AG09309 (cell line): Measurements from ENCODE around the gene GPRC5A.

Experiments
- DNase-seq: peaks from one replicate; pipeline ENCODE4 v3.0.0-alpha.2; 2010; ENCODE audit warnings: low read depth
- H3K4me3 ChIP-seq: 2 replicates; pipeline ENCODE4 v1.5.1; 2011; ENCODE audit warnings: mild to moderate bottlenecking, low read depth, low read length, moderate library complexity; ENCODE audit not compliant: control insufficient read depth
- TF ChIP-seq, protein P1 (sequence below): IDR thresholded peaks from 2 replicates; pipeline ENCODE4 v1.5.1; 2011; ENCODE audit warnings: mild to moderate bottlenecking, low read depth, low read length, inconsistent platforms; ENCODE audit not compliant: insufficient read depth, control insufficient read depth; ENCODE audit errors: missing control alignments

The GPRC5A gene

DNA sequence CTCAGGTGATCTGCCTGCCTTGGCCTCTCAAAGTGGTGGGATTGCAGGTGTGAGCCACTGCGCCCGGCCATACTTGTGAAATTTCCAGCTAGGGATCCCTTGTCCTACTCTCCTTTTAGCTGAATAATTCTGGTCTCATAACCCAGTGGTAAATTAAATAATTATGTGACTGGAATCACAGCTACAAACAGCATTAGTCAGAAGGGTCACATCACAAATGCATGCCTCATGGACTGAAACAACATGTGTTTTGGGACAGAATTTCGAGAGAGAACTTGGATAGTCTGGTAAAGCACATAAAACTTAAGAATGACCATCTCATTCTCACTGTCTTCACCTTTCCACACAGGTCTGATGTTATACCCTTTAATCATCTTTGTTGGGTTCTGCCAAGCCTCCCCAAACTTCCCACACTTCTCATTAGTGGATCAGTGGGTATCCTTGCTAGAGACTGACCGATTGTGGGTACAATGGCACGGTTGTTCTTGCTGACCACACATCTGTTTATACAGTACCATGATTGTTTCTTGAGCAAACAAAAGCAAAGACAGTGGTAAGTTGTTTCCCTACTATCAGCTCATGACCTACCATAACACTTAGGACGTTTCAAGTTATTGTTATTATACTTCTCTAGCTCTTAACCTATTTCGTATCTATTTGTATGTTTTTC is 55.5 kb downstream of the GPRC5A start:
- H3K4me3 ChIP-seq = no peak overlapping the region
- TF ChIP-seq, protein P1, sequence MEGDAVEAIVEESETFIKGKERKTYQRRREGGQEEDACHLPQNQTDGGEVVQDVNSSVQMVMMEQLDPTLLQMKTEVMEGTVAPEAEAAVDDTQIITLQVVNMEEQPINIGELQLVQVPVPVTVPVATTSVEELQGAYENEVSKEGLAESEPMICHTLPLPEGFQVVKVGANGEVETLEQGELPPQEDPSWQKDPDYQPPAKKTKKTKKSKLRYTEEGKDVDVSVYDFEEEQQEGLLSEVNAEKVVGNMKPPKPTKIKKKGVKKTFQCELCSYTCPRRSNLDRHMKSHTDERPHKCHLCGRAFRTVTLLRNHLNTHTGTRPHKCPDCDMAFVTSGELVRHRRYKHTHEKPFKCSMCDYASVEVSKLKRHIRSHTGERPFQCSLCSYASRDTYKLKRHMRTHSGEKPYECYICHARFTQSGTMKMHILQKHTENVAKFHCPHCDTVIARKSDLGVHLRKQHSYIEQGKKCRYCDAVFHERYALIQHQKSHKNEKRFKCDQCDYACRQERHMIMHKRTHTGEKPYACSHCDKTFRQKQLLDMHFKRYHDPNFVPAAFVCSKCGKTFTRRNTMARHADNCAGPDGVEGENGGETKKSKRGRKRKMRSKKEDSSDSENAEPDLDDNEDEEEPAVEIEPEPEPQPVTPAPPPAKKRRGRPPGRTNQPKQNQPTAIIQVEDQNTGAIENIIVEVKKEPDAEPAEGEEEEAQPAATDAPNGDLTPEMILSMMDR = no peak

DNA sequence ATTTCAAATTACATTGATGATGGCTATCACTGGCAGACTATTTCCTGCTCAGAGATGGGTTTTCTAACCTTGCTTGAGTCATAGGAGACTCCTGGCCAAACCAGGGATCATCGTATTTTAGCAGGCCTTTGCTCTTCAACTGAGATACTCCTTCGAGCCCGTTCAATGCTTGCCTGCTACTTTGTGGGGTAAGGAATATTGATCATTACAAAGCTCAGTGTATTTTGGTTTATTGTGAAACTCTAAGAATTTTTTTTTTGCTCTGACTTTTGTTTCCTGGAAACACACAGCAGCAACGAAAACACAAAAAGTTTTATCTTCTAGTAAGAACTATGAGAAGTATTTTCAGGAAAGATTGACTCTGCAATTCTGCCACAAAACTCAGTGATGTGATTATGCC is 56.5 kb downstream of the GPRC5A start:
- H3K4me3 ChIP-seq = no peak overlapping the region
- DNase-seq = no peak
- TF ChIP-seq, protein P1 = no peak

More for the DNA sequence above, 55.5 kb downstream of the GPRC5A start:
- DNase-seq = no peak

DNA sequence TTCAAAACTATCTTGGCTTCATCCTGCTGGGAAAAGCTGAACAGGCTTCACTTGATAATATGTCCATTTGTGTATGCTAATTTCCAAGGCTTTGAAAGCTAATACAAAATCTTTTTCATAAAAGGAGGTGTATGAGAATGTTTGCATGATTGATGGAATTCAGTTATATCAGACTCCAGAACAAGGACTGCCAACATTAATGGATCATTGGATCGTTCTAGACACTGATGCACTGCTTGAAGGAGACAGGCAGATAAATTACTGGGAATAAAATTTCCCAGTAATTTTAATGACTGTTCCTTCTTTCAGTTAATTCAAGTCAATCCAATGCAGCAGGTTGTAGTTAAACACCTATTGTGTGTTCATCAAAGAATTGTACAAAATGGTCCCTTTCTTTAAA is 60.1 kb downstream of the GPRC5A start:
- H3K4me3 ChIP-seq = no peak overlapping the region
- DNase-seq = no peak
- TF ChIP-seq, protein P1 = no peak

DNA sequence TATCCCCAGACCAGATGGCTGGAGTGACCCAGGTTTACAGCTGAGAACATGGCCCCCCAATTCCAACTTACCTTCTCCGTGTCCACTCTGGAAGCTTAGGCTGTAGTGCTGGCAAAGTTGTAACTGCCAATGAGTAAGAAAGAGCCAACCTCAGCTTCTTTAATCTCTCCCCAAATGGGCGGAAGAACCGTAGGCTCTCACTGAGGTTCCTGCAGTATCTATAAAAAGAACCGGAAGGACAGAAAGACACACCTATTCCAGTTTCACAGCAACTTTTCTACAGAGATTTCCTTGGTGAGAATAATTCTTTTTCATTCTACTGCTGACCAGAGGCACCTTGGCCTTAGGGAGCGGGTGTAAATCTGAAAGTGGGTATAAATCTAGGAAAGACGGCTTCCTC is 60.7 kb downstream of the GPRC5A start, which contains the start of gene GPRC5D:
GPRC5D (minus strand) TSS at position 135 of the 400 bp plus-strand sequence. CDS start 1,786 bp downstream, outside the sequence.
- no peak for DNase-seq

DNA sequence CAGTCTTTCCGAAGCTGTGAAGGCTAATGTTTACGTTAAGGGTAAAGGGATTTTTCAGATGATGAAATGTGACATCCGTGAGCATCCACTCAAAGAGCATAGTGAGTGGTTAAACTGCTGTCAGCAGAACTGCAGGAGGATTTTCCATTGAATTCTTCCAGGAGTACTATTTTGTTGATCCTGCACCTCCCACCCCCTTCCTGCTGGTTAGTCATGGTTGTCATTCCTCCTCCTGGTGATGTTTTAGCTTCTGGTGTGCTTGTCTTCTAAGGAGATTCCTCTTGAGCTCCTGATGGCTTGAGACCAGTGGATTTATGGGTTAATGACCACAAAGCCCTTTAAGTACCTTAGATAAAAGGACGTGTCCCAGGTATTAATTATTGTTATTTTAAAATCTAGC is 63.0 kb downstream of the GPRC5A start:
- no peak for DNase-seq
- TF ChIP-seq, protein P1 = no peak
- no peak overlapping the region for H3K4me3 ChIP-seq

More for the DNA sequence above, 60.7 kb downstream of the GPRC5A start, which contains the start of gene GPRC5D:
- H3K4me3 ChIP-seq = no peak within 1 kb of the TSS
- TF ChIP-seq, protein P1 = no peak

DNA sequence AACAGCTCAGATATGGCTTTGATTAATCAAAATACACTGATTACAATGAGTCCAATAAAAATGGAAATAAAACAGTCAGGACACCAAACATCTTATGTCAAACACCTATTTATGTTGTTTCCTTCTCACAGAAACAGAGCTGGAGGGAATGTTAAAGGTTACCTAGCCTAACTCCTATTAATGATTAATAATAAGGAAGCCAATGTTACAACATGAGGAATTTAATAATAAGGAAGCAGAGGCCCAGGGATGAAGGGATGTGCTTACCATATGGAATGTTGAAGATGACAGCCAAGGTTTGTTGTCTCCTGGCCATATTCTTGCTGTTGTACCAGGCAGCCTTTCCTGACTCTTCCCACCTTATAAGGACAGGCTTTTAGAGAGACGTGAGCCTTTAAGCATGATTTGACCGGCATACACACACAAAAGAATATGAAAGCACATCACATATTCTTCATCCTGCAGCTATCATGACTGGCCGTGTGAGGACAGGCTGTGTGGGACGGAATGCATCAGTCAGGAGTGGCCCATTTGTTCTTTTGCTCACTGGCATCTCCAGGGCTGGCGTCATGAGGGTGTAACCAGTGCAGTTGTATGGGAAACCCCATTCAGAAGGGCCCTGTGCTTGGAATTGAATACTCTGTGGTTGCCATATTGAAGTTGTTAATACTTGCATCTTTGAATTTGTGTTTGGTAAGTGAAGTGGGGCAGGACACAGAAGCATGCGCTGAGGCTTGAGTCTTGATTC is 63.7 kb downstream of the GPRC5A start:
- DNase-seq = no peak
- no peak overlapping the region for H3K4me3 ChIP-seq
- TF ChIP-seq, protein P1 = no peak
